AG09309 (cell line): ENCODE results near the gene ATAD3B.
"Not testable (repeated sequence)": the region's sequence is repeated elsewhere in the genome, so short reads cannot be mapped to it uniquely, and the experiment has no call there.

Source experiments
- DNase-seq: peaks from one replicate; pipeline ENCODE4 v3.0.0-alpha.2; 2010; ENCODE audit warnings: low read depth
- H3K4me3 ChIP-seq: 2 replicates; pipeline ENCODE4 v1.5.1; 2011; ENCODE audit warnings: mild to moderate bottlenecking, low read depth, low read length, moderate library complexity; ENCODE audit not compliant: control insufficient read depth
- CTCF ChIP-seq: IDR thresholded peaks from 2 replicates; pipeline ENCODE4 v1.5.1; 2011; ENCODE audit warnings: mild to moderate bottlenecking, low read depth, low read length, inconsistent platforms; ENCODE audit not compliant: insufficient read depth, control insufficient read depth; ENCODE audit errors: missing control alignments

Gene ATAD3B

GRCh38 chr1:1517973-1518620 is 46.5 kb downstream of the ATAD3B start:
- TF ChIP-seq CTCF, result no peak
- no peak overlapping the region for H3K4me3 ChIP-seq
- DNase-seq, result no peak

- not testable (repeated sequence) for H3K4me3 ChIP-seq, DNase-seq
Observed at GRCh38 chr1:1518621-1519007, 47.0 kb downstream of the ATAD3B start.

GRCh38 chr1:1519805-1520505 is 48.4 kb downstream of the ATAD3B start:
- not testable (repeated sequence) for DNase-seq, H3K4me3 ChIP-seq

GRCh38 chr1:1521331-1521730 is 49.8 kb downstream of the ATAD3B start:
- no peak for TF ChIP-seq CTCF
- no peak overlapping the region for H3K4me3 ChIP-seq
- no peak for DNase-seq

GRCh38 chr1:1522536-1522935 is 51.0 kb downstream of the ATAD3B start:
- not testable (repeated sequence) for DNase-seq, H3K4me3 ChIP-seq

GRCh38 chr1:1523226-1523625 is 51.7 kb downstream of the ATAD3B start:
- DNase-seq, H3K4me3 ChIP-seq: not testable (repeated sequence)

GRCh38 chr1:1523651-1524050 is 52.1 kb downstream of the ATAD3B start:
- DNase-seq, H3K4me3 ChIP-seq: not testable (repeated sequence)

GRCh38 chr1:1524750-1525383 is 53.3 kb downstream of the ATAD3B start:
- DNase-seq, result not testable (repeated sequence)

GRCh38 chr1:1526476-1526875 is 54.9 kb downstream of the ATAD3B start:
- H3K4me3 ChIP-seq, DNase-seq: not testable (repeated sequence)

More at GRCh38 chr1:1524750-1525383, 53.3 kb downstream of the ATAD3B start:
- H3K4me3 ChIP-seq, result not testable (repeated sequence)

- no peak for DNase-seq
- no peak overlapping the region for H3K4me3 ChIP-seq
- TF ChIP-seq CTCF, result no peak
Observed at GRCh38 chr1:1527092-1527816, 55.7 kb downstream of the ATAD3B start.
